T-cell (primary cell): Measurements from ENCODE around the gene QSOX2. TPM values are rescaled to one million over a fixed set of nuclear protein-coding genes. Genes with fewer than 3 reads are reported as not detected.

Source experiments
- ATAC-seq, 4 experiments: fragments of 200-7000 bp in 3 of 4; fragments of 150-1000 bp in 1 of 4; cut with Tn5 transposase; replicated peaks in 1 of 4; 1 replicate in 3 of 4; 2 replicates in 1 of 4; pipeline ENCODE4 v1.10.0; 2021; ENCODE audit warnings: moderate library complexity in 3 of 4, mild to moderate bottlenecking in 2 of 4, moderate number of reproducible peaks in 1 of 4
- CTCF ChIA-PET, 2 donors: fragments of 300-600 bp; sonication (Branson Sonifier 250); formaldehyde crosslinking; loops; one replicate each; lab custom pipeline; 2022; ENCODE audit warnings: antibody characterized with exemption in 2 of 2; lab: Charles Lee
- POLR2A ChIA-PET, 2 donors: fragments of 300-600 bp; sonication (Branson Sonifier 250); formaldehyde crosslinking; loops; one replicate each; lab custom pipeline; 2022; ENCODE audit warnings: antibody characterized with exemption in 2 of 2; lab: Charles Lee
- DNase-seq, 35 experiments: peaks; one replicate each; pipeline versions ENCODE4 v3.0.0 to v3.0.0-alpha.2; 2013 to 2023
- H3K27ac ChIP-seq: one replicate; pipeline ENCODE4 v1.5.1; 2013; ENCODE audit warnings: low read length
- H3K27me3 ChIP-seq, 2 experiments: replicated peaks in 1 of 2; 1 replicate in 1 of 2; 2 replicates in 1 of 2; pipeline versions ENCODE4 v1.6.1 to v1.7.0; 2013; ENCODE audit warnings: low read length in 1 of 2, mixed read lengths in 1 of 2; ENCODE audit not compliant: control insufficient read depth in 2 of 2, insufficient read depth in 2 of 2; ENCODE audit errors: extremely low read depth in 1 of 2
- H3K36me3 ChIP-seq, 2 donors: 1 replicate in 1 of 2; 2 replicates in 1 of 2; pipeline versions ENCODE4 v1.6.1 to v1.7.0; 2013; ENCODE audit warnings: low read length in 1 of 2; ENCODE audit not compliant: control insufficient read depth in 2 of 2, insufficient read depth in 1 of 2; ENCODE audit errors: extremely low read depth in 1 of 2
- H3K4me1 ChIP-seq, 2 experiments: 1 replicate in 1 of 2; 2 replicates in 1 of 2; pipeline versions ENCODE4 v1.6.1 to v1.7.0; 2013; ENCODE audit warnings: low read length in 2 of 2, mixed read lengths in 1 of 2; ENCODE audit not compliant: insufficient read depth in 2 of 2, control insufficient read depth in 1 of 2; ENCODE audit errors: extremely low read depth in 1 of 2
- H3K4me3 ChIP-seq, 2 donors: 1 replicate in 1 of 2; 2 replicates in 1 of 2; pipeline versions ENCODE4 v1.5.1 to v1.7.0; 2013; ENCODE audit warnings: mild to moderate bottlenecking in 2 of 2, low read length in 1 of 2, moderate library complexity in 1 of 2; ENCODE audit not compliant: control insufficient read depth in 1 of 2; ENCODE audit errors: extremely low read depth in 1 of 2
- H3K9me3 ChIP-seq: 2 replicates; pipeline ENCODE4 v1.7.0; 2013
- H3K27ac Mint-ChIP-seq, 2 donors: one replicate each; pipeline ENCODE4 v1.8.0; 2020 to 2021; ENCODE audit warnings: mild to moderate bottlenecking in 2 of 2, mixed read lengths in 2 of 2
- H3K27me3 Mint-ChIP-seq, 2 donors: one replicate each; pipeline ENCODE4 v1.8.0; 2021 to 2022; ENCODE audit warnings: mixed read lengths in 2 of 2
- H3K36me3 Mint-ChIP-seq: one replicate; pipeline ENCODE4 v1.8.0; 2021; ENCODE audit warnings: mixed read lengths
- H3K4me1 Mint-ChIP-seq, 3 donors: one replicate each; pipeline ENCODE4 v1.8.0; 2020 to 2022; ENCODE audit warnings: mixed read lengths in 3 of 3, mild to moderate bottlenecking in 1 of 3
- H3K4me3 Mint-ChIP-seq, 3 donors: one replicate each; pipeline ENCODE4 v1.8.0; 2020 to 2022; ENCODE audit warnings: mild to moderate bottlenecking in 3 of 3, mixed read lengths in 3 of 3, moderate library complexity in 3 of 3
- H3K9me3 Mint-ChIP-seq, 3 donors: one replicate each; pipeline ENCODE4 v1.8.0; 2020 to 2022; ENCODE audit warnings: mixed read lengths in 3 of 3
- WGBS: methylation state at CpG from one replicate; pipeline ENCODE4 v1.1.5; 2013; ENCODE audit warnings: missing lambda C conversion rate; ENCODE audit not compliant: insufficient coverage; 5-methylcytosine and 5-hydroxymethylcytosine counted together
- total RNA-seq, 35 experiments: library from RNA in 6 of 35; stranded (reverse) in 6 of 35; fragments of 120-200 nt in 1 of 35; gene quantifications; one replicate each; pipeline versions ENCODE4 v1.2.1 to v1.2.4 and lab custom pipeline; 2013 to 2026

The QSOX2 gene
- total RNA-seq, 5 donors from 2014 or later (not counting 1 experiment from before 2014, with no cell fraction given), result 14.1 to 19.4 (median 17.0) TPM

GRCh38 chr9:136241542-136241941 is 4.1 kb downstream of the QSOX2 start:
- WGBS, result 96% methylated on average over 7 of the region's 13 CpGs
- H3K4me3 ChIP-seq, result no peak overlapping the region
- CTCF ChIA-PET, result no interaction called here
- H3K4me1 ChIP-seq, result peaks cover 17 to 54% of the 10 kb centered on the region in 2 experiments
- H3K27ac ChIP-seq, result no peak overlapping the region
- H3K9me3 Mint-ChIP-seq, result no peaks in the 10 kb centered on the region
- H3K27me3 Mint-ChIP-seq, result no peaks in the 10 kb centered on the region
- H3K27ac Mint-ChIP-seq, result peak overlapping the region in 1 of 2 donors; percentile 44
- no peak overlapping the region for H3K4me3 Mint-ChIP-seq
- no peak for DNase-seq
- no peaks in the 10 kb centered on the region for H3K9me3 ChIP-seq
- H3K36me3 Mint-ChIP-seq, result no peaks in the 10 kb centered on the region
- H3K4me1 Mint-ChIP-seq, result peaks cover 33 to 63% (median 48%) of the 10 kb centered on the region in 3 donors
- POLR2A ChIA-PET, result no interaction called here
- no peaks in the 10 kb centered on the region for H3K27me3 ChIP-seq
- peaks cover 0 to 3% of the 10 kb centered on the region in 2 donors for H3K36me3 ChIP-seq
- no peak for ATAC-seq

DNA sequence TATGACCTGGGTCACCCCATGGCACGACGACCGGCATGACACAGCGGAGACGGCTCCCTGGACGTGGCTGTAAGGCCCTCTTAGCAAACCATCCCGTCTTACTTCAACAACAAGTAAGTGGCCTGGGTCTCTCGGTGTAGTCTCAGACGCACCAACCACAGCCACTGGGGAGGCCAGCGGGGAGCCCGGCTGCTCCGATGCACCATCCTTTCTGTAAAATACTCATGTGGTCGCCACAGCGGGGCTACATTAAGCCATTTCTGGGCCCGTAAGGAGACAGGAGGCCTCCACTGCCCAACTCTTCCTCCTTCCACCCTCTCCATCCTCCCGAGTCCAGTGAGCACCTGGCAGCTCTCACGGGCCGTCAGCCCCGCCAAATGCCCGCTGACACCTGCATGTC is 4.7 kb downstream of the QSOX2 start:
- DNase-seq (no peak), ATAC-seq (no peak)
- Histone ChIP-seq H3K27ac (no peak overlapping the region), H3K27me3 (no peaks in the 10 kb centered on the region), H3K4me1 (peaks cover 17 to 48% of the 10 kb centered on the region in 2 experiments), H3K4me3 (no peak overlapping the region), H3K9me3 (no peaks in the 10 kb centered on the region), H3K36me3 (peaks cover 0 to 8% of the 10 kb centered on the region in 2 donors)
- Mint-ChIP-seq H3K4me3 (no peak overlapping the region), H3K4me1 (peaks cover 33 to 60% (median 45%) of the 10 kb centered on the region in 3 donors), H3K27me3 (no peaks in the 10 kb centered on the region), H3K9me3 (no peaks in the 10 kb centered on the region), H3K27ac (no peak overlapping the region), H3K36me3 (peaks cover 4% of the 10 kb centered on the region)
- ChIA-PET CTCF (no interaction called here), POLR2A (no interaction called here)
- WGBS, result 98% methylated on average over 20 of the region's 20 CpGs

- Histone ChIP-seq H3K36me3 (peaks cover 0 to 14% of the 10 kb centered on the region in 2 donors), H3K27ac (no peak overlapping the region), H3K4me3 (no peak overlapping the region), H3K9me3 (no peaks in the 10 kb centered on the region), H3K4me1 (peaks cover 17 to 44% of the 10 kb centered on the region in 2 experiments), H3K27me3 (no peaks in the 10 kb centered on the region)
- no peak overlapping the region for H3K27ac Mint-ChIP-seq
- no peak for ATAC-seq
- peak in 1 of 35 experiments; percentile 24 for DNase-seq
- H3K9me3 Mint-ChIP-seq, result no peaks in the 10 kb centered on the region
- no CpG with 5 or more reads among the region's 2 CpGs for WGBS
- H3K4me3 Mint-ChIP-seq, result no peak overlapping the region
- H3K36me3 Mint-ChIP-seq, result peaks cover 13% of the 10 kb centered on the region
- peaks cover 32 to 57% (median 46%) of the 10 kb centered on the region in 3 donors for H3K4me1 Mint-ChIP-seq
- ChIA-PET CTCF (no interaction called here), POLR2A (no interaction called here)
- no peaks in the 10 kb centered on the region for H3K27me3 Mint-ChIP-seq
Observed at GRCh38 chr9:136239983-136240330, 5.7 kb downstream of the QSOX2 start.

DNA sequence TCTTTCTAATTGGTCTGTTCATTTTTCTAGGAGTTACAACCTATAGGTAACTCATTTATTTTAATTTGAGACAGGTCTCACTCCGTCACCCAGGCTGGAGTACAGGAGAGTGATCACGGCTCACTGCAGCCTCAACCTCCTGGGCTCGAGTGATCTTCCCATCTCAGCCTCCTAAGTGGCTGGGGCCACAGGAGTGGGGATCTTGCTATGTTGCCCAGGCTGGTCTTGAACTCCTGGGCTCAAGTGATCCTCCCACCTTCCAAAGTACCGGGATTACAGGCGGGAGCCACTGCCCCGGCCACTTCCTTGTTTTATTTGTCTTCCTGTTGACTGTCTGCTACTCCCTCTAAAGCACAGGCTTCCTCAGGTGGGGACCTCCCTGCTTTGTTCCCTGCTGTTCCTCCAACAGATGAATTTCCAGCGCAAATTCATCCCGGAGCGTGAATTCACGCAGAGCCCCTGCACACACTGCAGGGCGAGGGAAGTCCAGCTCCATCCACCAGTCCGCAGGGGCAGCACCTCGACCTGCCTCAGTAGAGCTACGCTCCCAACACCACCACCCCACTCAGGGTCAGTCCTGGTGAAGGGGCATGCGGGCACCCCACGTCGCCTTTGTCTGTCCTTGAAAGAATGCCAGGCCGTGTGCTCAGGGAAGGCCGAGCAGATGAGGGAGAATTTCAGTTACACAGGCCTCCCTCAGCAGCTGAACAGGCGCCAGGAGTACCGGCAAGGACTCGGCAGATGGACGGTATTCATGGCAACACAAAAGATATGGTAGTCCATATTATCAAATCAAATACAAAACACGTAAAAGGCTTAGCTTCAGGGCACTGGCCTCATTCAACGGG is 6.3 kb downstream of the QSOX2 start:
- no peaks in the 10 kb centered on the region for H3K27me3 Mint-ChIP-seq
- peaks cover 29 to 52% (median 42%) of the 10 kb centered on the region in 3 donors for H3K4me1 Mint-ChIP-seq
- Histone ChIP-seq H3K27me3 (no peaks in the 10 kb centered on the region), H3K36me3 (peaks cover 0 to 14% of the 10 kb centered on the region in 2 donors), H3K9me3 (no peaks in the 10 kb centered on the region), H3K4me3 (no peak overlapping the region), H3K27ac (no peak overlapping the region), H3K4me1 (peaks cover 14 to 38% of the 10 kb centered on the region in 2 experiments)
- H3K4me3 Mint-ChIP-seq, result no peak overlapping the region
- H3K27ac Mint-ChIP-seq, result no peak overlapping the region
- ChIA-PET CTCF (no interaction called here), POLR2A (no interaction called here)
- peaks cover 17% of the 10 kb centered on the region for H3K36me3 Mint-ChIP-seq
- ATAC-seq (no peak), DNase-seq (no peak)
- WGBS, result 95% methylated on average over 9 of the region's 25 CpGs
- H3K9me3 Mint-ChIP-seq, result no peaks in the 10 kb centered on the region

GRCh38 chr9:136238342-136238732 is 7.3 kb downstream of the QSOX2 start:
- ATAC-seq (no peak), DNase-seq (no peak)
- H3K4me1 Mint-ChIP-seq, result peaks cover 26 to 50% (median 40%) of the 10 kb centered on the region in 3 donors
- no peaks in the 10 kb centered on the region for H3K9me3 ChIP-seq
- no peak overlapping the region for H3K4me3 Mint-ChIP-seq
- POLR2A ChIA-PET, result no interaction called here
- 80% methylated on average over 12 of the region's 12 CpGs for WGBS
- no peaks in the 10 kb centered on the region for H3K27me3 ChIP-seq
- no peak overlapping the region for H3K27ac Mint-ChIP-seq
- peaks cover 21% of the 10 kb centered on the region for H3K36me3 Mint-ChIP-seq
- no peak overlapping the region for H3K27ac ChIP-seq
- H3K4me3 ChIP-seq, result no peak overlapping the region
- peaks cover 0 to 17% of the 10 kb centered on the region in 2 donors for H3K36me3 ChIP-seq
- H3K4me1 ChIP-seq, result peaks cover 4 to 28% of the 10 kb centered on the region in 2 experiments
- H3K27me3 Mint-ChIP-seq, result no peaks in the 10 kb centered on the region
- H3K9me3 Mint-ChIP-seq, result no peaks in the 10 kb centered on the region
- CTCF ChIA-PET, result no interaction called here

- POLR2A ChIA-PET, result interaction anchor here in 1 of 2 donors (0.5 kb wide), 1 partner anchor 240 kb away, joined by 4 read pairs; no protein-coding TSS in a partner anchor
Observed at GRCh38 chr9:136237486-136238341, 7.9 kb downstream of the QSOX2 start.

More at GRCh38 chr9:136237486-136238341, 7.9 kb downstream of the QSOX2 start:
- H3K9me3 ChIP-seq, result no peaks in the 10 kb centered on the region
- CTCF ChIA-PET, result no interaction called here
- Mint-ChIP-seq H3K4me1 (peaks cover 26 to 49% (median 38%) of the 10 kb centered on the region in 3 donors), H3K4me3 (no peak overlapping the region), H3K36me3 (peaks cover 21% of the 10 kb centered on the region), H3K27ac (no peak overlapping the region), H3K27me3 (no peaks in the 10 kb centered on the region), H3K9me3 (no peaks in the 10 kb centered on the region)
- H3K4me1 ChIP-seq, result peaks cover 0 to 26% of the 10 kb centered on the region in 2 experiments
- H3K4me3 ChIP-seq, result no peak overlapping the region
- H3K27me3 ChIP-seq, result no peaks in the 10 kb centered on the region
- WGBS, result 91% methylated on average over 30 of the region's 32 CpGs
- DNase-seq, result no peak
- no peak overlapping the region for H3K27ac ChIP-seq
- ATAC-seq, result no peak
- peaks cover 0 to 17% of the 10 kb centered on the region in 2 donors for H3K36me3 ChIP-seq
